GM18868 (cell line): ENCODE data around the gene PHF10.
A peak's percentile ranks its signal among the peaks of the same experiment; 100 is the strongest.
"Not testable (repeated sequence)": the region's sequence is repeated elsewhere in the genome, so short reads cannot be mapped to it uniquely, and the experiment has no call there.

Experiments used
- ATAC-seq: cut with Tn5 transposase; IDR thresholded peaks from one replicate; pipeline ENCODE4 v1.9.1; 2021; ENCODE audit warnings: mild to moderate bottlenecking, moderate library complexity; ENCODE audit not compliant: unreplicated experiment

The PHF10 gene

GRCh38 chr6:169724494-169725124 lies at the start of gene PHF10:
PHF10 (minus strand) TSS chr6:169724500; CDS start chr6:169723931, 569 bp downstream.
- ATAC-seq, result peak; percentile 45

- no peak for ATAC-seq
Observed at GRCh38 chr6:169766921-169767736, 42.8 kb upstream of the PHF10 start.

GRCh38 chr6:169766232-169766631 lies 41.9 kb upstream of the PHF10 start:
- ATAC-seq, result no peak

- not testable (repeated sequence) for ATAC-seq
Observed at GRCh38 chr6:169765789-169766188, 41.5 kb upstream of the PHF10 start.

GRCh38 chr6:169763881-169764280 lies 39.6 kb upstream of the PHF10 start:
- no peak for ATAC-seq

- no peak for ATAC-seq
Observed at GRCh38 chr6:169763308-169763707, 39.0 kb upstream of the PHF10 start.

- ATAC-seq, result no peak
Observed at GRCh38 chr6:169755162-169755561, 30.9 kb upstream of the PHF10 start.

GRCh38 chr6:169752074-169752623 lies 27.8 kb upstream of the PHF10 start:
- ATAC-seq, result no peak

GRCh38 chr6:169751242-169752073 lies 27.2 kb upstream of the PHF10 start, which contains the start of the genes DYNLT2 and ERMARD:
DYNLT2 (minus strand) TSS chr6:169751572; CDS start chr6:169751458, 114 bp downstream.
ERMARD (plus strand) TSS chr6:169751622; CDS start chr6:169751658, 36 bp downstream.
- ATAC-seq, result peak; percentile 94

- no peak for ATAC-seq
Observed at GRCh38 chr6:169746556-169746955, 22.3 kb upstream of the PHF10 start.

GRCh38 chr6:169745405-169745804 lies 21.1 kb upstream of the PHF10 start:
- ATAC-seq, result no peak

- no peak for ATAC-seq
Observed at GRCh38 chr6:169741344-169741743, 17.0 kb upstream of the PHF10 start.

GRCh38 chr6:169738976-169739529 lies 14.8 kb upstream of the PHF10 start:
- ATAC-seq, result no peak

- ATAC-seq, result no peak
Observed at GRCh38 chr6:169738204-169738975, 14.1 kb upstream of the PHF10 start.

GRCh38 chr6:169729961-169730360 lies 5.7 kb upstream of the PHF10 start:
- ATAC-seq, result no peak

- no peak for ATAC-seq
Observed at GRCh38 chr6:169726963-169727362, 2.7 kb upstream of the PHF10 start.

- no peak for ATAC-seq
Observed at GRCh38 chr6:169726049-169726400, 1.7 kb upstream of the PHF10 start.

GRCh38 chr6:169725125-169726048 lies 1.1 kb upstream of the PHF10 start:
- ATAC-seq, result no peak

GRCh38 chr6:169723991-169724493 lies 258 bp downstream of the PHF10 start:
- peak; percentile 40 for ATAC-seq
